Measurements from ENCODE around the gene LMO2. TPM values are rescaled to one million over a fixed set of nuclear protein-coding genes. Genes with fewer than 3 reads are reported as not detected.
A peak's percentile ranks its signal among the peaks of the same experiment; 100 is the strongest.

LMO2 gene
- total RNA-seq, 1 experiment from 2014 or later: 0.33 TPM

DNA sequence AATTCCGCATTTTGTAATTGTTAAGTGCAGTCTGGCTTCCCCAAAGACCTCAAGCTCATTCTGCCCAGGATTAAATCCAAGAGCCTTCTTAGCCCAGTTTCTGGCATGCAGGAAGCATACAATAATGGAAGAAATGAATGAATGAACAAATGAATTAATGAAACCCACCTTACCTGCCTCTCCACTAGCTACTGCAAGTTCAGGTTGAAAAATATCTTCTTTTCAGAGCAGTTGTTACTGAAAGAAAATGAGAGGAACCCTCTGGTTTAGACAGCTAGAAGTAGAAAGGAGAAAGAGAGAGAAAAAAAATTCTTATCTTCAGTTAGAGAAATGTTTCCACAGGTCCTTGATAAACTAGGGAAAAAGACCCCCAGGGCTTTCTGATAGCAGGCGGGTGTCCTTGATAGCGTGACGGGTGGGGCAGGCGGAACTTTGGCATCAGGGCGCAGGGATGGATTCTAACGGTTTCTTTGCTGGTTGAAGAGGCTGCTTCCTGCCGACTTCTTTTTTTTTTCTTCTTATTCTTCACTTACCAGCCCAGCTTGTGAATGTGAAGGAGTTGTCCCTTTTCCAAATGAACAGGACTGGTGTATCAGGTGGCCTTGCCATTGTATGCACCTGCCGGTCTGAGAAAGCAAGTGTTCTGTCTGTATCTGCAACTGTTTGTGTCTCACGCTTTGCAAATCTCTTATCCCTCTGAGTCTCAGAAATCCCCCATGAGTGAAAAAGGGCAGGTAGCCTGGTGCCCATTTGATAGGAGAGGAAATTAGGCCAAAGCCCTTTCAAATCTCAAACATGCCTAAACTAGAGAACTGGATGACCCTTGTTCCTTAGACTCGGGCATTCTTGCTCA is 10.0 kb downstream of the LMO2 start:
- no peak for DNase-seq
- H3K23me2 ChIP-seq (ENCODE audit: insufficient read length, low read depth, low read length, poor library complexity, severe bottlenecking): no peaks in the 10 kb centered on the region
- peak overlapping the region in 1 of 3 experiments; percentile 66; a peak in 1 of 7 replicates for H3K27ac Mint-ChIP-seq

More for the DNA sequence above, 10.0 kb downstream of the LMO2 start:
- no peak overlapping the region for H3K56ac ChIP-seq (ENCODE audit: insufficient read length, low read depth, low read length)
- no peaks in the 10 kb centered on the region for H3K27me3 ChIP-seq (ENCODE audit: insufficient read depth, low read length)
- H3K4me3 Mint-ChIP-seq: no peak overlapping the region
- TF ChIP-seq, protein P1, sequence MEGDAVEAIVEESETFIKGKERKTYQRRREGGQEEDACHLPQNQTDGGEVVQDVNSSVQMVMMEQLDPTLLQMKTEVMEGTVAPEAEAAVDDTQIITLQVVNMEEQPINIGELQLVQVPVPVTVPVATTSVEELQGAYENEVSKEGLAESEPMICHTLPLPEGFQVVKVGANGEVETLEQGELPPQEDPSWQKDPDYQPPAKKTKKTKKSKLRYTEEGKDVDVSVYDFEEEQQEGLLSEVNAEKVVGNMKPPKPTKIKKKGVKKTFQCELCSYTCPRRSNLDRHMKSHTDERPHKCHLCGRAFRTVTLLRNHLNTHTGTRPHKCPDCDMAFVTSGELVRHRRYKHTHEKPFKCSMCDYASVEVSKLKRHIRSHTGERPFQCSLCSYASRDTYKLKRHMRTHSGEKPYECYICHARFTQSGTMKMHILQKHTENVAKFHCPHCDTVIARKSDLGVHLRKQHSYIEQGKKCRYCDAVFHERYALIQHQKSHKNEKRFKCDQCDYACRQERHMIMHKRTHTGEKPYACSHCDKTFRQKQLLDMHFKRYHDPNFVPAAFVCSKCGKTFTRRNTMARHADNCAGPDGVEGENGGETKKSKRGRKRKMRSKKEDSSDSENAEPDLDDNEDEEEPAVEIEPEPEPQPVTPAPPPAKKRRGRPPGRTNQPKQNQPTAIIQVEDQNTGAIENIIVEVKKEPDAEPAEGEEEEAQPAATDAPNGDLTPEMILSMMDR (conservative IDR thresholded peaks at IDR 0.05): no peak
- no peak overlapping the region for H2BK15ac ChIP-seq (ENCODE audit: low read depth, low read length)
- H3K4me2 ChIP-seq (ENCODE audit: insufficient read depth, insufficient read length, low read length): no peak overlapping the region
- no peak overlapping the region for H2BK5ac ChIP-seq (ENCODE audit: insufficient read length, low read length)
- H2AFZ ChIP-seq (ENCODE audit: low read length): no peak overlapping the region
- H3K27me3 Mint-ChIP-seq (ENCODE audit: low read depth): peaks cover 28% of the 10 kb centered on the region
- H3K23ac ChIP-seq (ENCODE audit: insufficient read length, low read depth, low read length): no peak overlapping the region
- H4K20me1 ChIP-seq (ENCODE audit: control insufficient read depth, insufficient read depth, insufficient read length): no peaks in the 10 kb centered on the region
- H4K91ac ChIP-seq (ENCODE audit: insufficient read length, low read depth, low read length): no peak overlapping the region
- H2BK20ac ChIP-seq (ENCODE audit: low read depth, low read length, poor library complexity, severe bottlenecking): no peak overlapping the region
- H4K5ac ChIP-seq (ENCODE audit: insufficient read length, low read depth, low read length): no peak overlapping the region
- H4K8ac ChIP-seq (replicated peaks; ENCODE audit: insufficient read length, low read depth, low read length): no peak overlapping the region
- no peak overlapping the region for H3K27ac ChIP-seq (ENCODE audit: insufficient read length, low read depth, low read length)
- no peaks in the 10 kb centered on the region for H3K36me3 Mint-ChIP-seq (ENCODE audit: insufficient read depth in 1 of 3, low read depth in 3 of 3)
- H3K4ac ChIP-seq (ENCODE audit: low read depth, low read length): no peak overlapping the region
- H3T11ph ChIP-seq (ENCODE audit: low read length): no peak overlapping the region
- no peak overlapping the region for H2BK120ac ChIP-seq (ENCODE audit: low read depth, low read length, poor library complexity, severe bottlenecking)
- no peaks in the 10 kb centered on the region for H3K9me3 ChIP-seq (ENCODE audit: control insufficient read depth, low read depth, low read length)
- H3K79me1 ChIP-seq (ENCODE audit: insufficient read depth, low read depth, low read length, poor library complexity, severe bottlenecking): no peaks in the 10 kb centered on the region
- H3K9me3 Mint-ChIP-seq: no peaks in the 10 kb centered on the region
- H2AK5ac ChIP-seq (ENCODE audit: insufficient read length, low read length): no peak overlapping the region
- no peak overlapping the region for H3K18ac ChIP-seq (ENCODE audit: insufficient read length, low read depth, low read length)
- H3K14ac ChIP-seq (ENCODE audit: insufficient read depth, low read length): no peak overlapping the region
- peaks cover 0 to 6% of the 10 kb centered on the region in 2 experiments; a peak in 2 of 4 replicates for H3K4me1 Mint-ChIP-seq
- WGBS (ENCODE audit: extremely low coverage, insufficient read length, low lambda C conversion rate): no CpG with 5 or more reads among the region's 11 CpGs
- no peaks in the 10 kb centered on the region for H3K79me2 ChIP-seq (ENCODE audit: insufficient read depth, low read length)
- no peaks in the 10 kb centered on the region for H3K4me1 ChIP-seq (ENCODE audit: insufficient read depth, low read length)
- H3K9ac ChIP-seq (ENCODE audit: extremely low read depth, insufficient read length, low read length): no peak overlapping the region
- H2BK12ac ChIP-seq (ENCODE audit: insufficient read length, low read depth, low read length): no peak overlapping the region

Measured in H9 (cell line).